ENCODE measurements around the gene OR52R1.

DNA sequence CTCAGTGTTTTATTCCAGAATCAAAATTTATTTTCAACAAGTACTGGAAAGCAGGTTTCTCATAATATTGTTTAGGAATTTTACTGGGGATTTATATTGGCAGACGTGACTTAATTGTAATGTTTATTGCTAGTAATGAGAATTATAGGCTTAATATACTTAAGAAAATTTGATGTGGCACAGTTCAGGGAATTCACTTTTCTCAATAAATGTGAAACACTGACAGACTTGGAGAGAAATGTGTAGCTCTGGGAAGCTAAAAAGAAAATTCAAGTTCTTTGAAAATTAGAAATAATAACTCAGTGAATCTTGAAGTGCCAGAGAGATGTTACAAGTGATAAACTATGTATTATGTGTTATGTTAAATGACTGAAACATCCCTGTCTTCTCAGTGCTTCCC lies 16.8 kb upstream of the OR52R1 start, which contains the start of gene OR51F2:
- TF ChIP-seq CTCF (IDR thresholded peaks at IDR 0.05) (no peak), EZH2phosphoT487 (IDR thresholded peaks at IDR 0.05) (no peak)

Data from neural progenitor cell (in vitro differentiated cells).